IPS-NIHi11 (cell line): Measurements from ENCODE around the gene PLD1.
A peak's percentile ranks its signal among the peaks of the same experiment; 100 is the strongest.

ENCODE experiments used
- DNase-seq: peaks from one replicate; pipeline ENCODE4 v3.0.0; 2012; ENCODE audit warnings: mixed read lengths, low spot score

The PLD1 gene

GRCh38 chr3:171558188-171558696, 252.0 kb downstream of the PLD1 start:
- DNase-seq = no peak

GRCh38 chr3:171557173-171557572, 253.1 kb downstream of the PLD1 start:
- no peak for DNase-seq

- DNase-seq = peak; percentile 39
These were observed 253.6 kb downstream of the PLD1 start for GRCh38 chr3:171556574-171557145.

- no peak for DNase-seq
These were observed 254.1 kb downstream of the PLD1 start for GRCh38 chr3:171556148-171556547.

- no peak for DNase-seq
These were observed 257.2 kb downstream of the PLD1 start for GRCh38 chr3:171553086-171553485.

GRCh38 chr3:171552531-171552930, 257.8 kb downstream of the PLD1 start:
- no peak for DNase-seq

- DNase-seq = no peak
These were observed 259.0 kb downstream of the PLD1 start for GRCh38 chr3:171551296-171551695.
